ENCODE measurements around the gene DNAH11. TPM values are rescaled to one million over a fixed set of nuclear protein-coding genes. Genes with fewer than 3 reads are reported as not detected.

The DNAH11 gene
- total RNA-seq, 2 experiments from 2014 or later: 0.25 to 0.43 TPM

- no peak overlapping the region for H3K4me3 Mint-ChIP-seq
- no peaks in the 10 kb centered on the region for H3K27me3 Mint-ChIP-seq
- H3K9me3 Mint-ChIP-seq: no peaks in the 10 kb centered on the region
- ATAC-seq (ENCODE audit: low read depth) (no peak), DNase-seq (no peak)
- POLR2A ChIA-PET: no interaction called here
- no peak overlapping the region for H3K27ac Mint-ChIP-seq
- no peaks in the 10 kb centered on the region for H3K4me1 Mint-ChIP-seq
- peaks cover 4% of the 10 kb centered on the region for H3K36me3 Mint-ChIP-seq
Observed at GRCh38 chr7:21884496-21884895, 341.7 kb downstream of the DNAH11 start.

GRCh38 chr7:21886396-21886795, 343.6 kb downstream of the DNAH11 start:
- Mint-ChIP-seq H3K27ac (no peak overlapping the region), H3K4me3 (no peak overlapping the region), H3K9me3 (no peaks in the 10 kb centered on the region), H3K27me3 (no peaks in the 10 kb centered on the region), H3K36me3 (peaks cover 4% of the 10 kb centered on the region), H3K4me1 (no peaks in the 10 kb centered on the region)
- ATAC-seq (ENCODE audit: low read depth) (no peak), DNase-seq (no peak)
- POLR2A ChIA-PET: no interaction called here

- Mint-ChIP-seq H3K9me3 (no peaks in the 10 kb centered on the region), H3K4me3 (no peak overlapping the region), H3K4me1 (no peaks in the 10 kb centered on the region), H3K27me3 (no peaks in the 10 kb centered on the region), H3K27ac (no peak overlapping the region), H3K36me3 (peaks cover 4% of the 10 kb centered on the region)
- POLR2A ChIA-PET: no interaction called here
- ATAC-seq (ENCODE audit: low read depth) (no peak), DNase-seq (no peak)
Observed at GRCh38 chr7:21887353-21887752, 344.5 kb downstream of the DNAH11 start.

GRCh38 chr7:21887779-21888178, 344.9 kb downstream of the DNAH11 start:
- Mint-ChIP-seq H3K27me3 (no peaks in the 10 kb centered on the region), H3K4me3 (no peak overlapping the region), H3K27ac (no peak overlapping the region), H3K9me3 (no peaks in the 10 kb centered on the region), H3K36me3 (peaks cover 4% of the 10 kb centered on the region), H3K4me1 (no peaks in the 10 kb centered on the region)
- POLR2A ChIA-PET: no interaction called here
- no peak for ATAC-seq (ENCODE audit: low read depth)
- no peak for DNase-seq

- no peaks in the 10 kb centered on the region for H3K4me1 Mint-ChIP-seq
- H3K27me3 Mint-ChIP-seq: no peaks in the 10 kb centered on the region
- no peaks in the 10 kb centered on the region for H3K9me3 Mint-ChIP-seq
- no peak overlapping the region for H3K4me3 Mint-ChIP-seq
- H3K27ac Mint-ChIP-seq: no peak overlapping the region
- DNase-seq (no peak), ATAC-seq (ENCODE audit: low read depth) (no peak)
- POLR2A ChIA-PET: no interaction called here
- H3K36me3 Mint-ChIP-seq: peaks cover 17% of the 10 kb centered on the region
Observed at GRCh38 chr7:21891291-21891690, 348.5 kb downstream of the DNAH11 start.

GRCh38 chr7:21893401-21893800, 350.6 kb downstream of the DNAH11 start:
- H3K27me3 Mint-ChIP-seq: no peaks in the 10 kb centered on the region
- peaks cover 23% of the 10 kb centered on the region for H3K36me3 Mint-ChIP-seq
- no peak overlapping the region for H3K27ac Mint-ChIP-seq
- no peak for DNase-seq
- H3K9me3 Mint-ChIP-seq: no peaks in the 10 kb centered on the region
- ATAC-seq (ENCODE audit: low read depth): no peak
- H3K4me3 Mint-ChIP-seq: no peak overlapping the region
- peaks cover 12% of the 10 kb centered on the region for H3K4me1 Mint-ChIP-seq
- POLR2A ChIA-PET: no interaction called here

- H3K27me3 Mint-ChIP-seq: no peaks in the 10 kb centered on the region
- DNase-seq (peak; percentile 31), ATAC-seq (ENCODE audit: low read depth) (peak; percentile 89)
- peak overlapping the region; percentile 97 for H3K27ac Mint-ChIP-seq
- POLR2A ChIA-PET: interaction anchor here (3.1 kb wide), 1 partner anchor 47 kb away, joined by 17 read pairs; the partner anchor contains the start of gene CDCA7L
- H3K4me1 Mint-ChIP-seq: peaks cover 18% of the 10 kb centered on the region
- no peaks in the 10 kb centered on the region for H3K9me3 Mint-ChIP-seq
- peak overlapping the region; percentile 85 for H3K4me3 Mint-ChIP-seq
- H3K36me3 Mint-ChIP-seq: peaks cover 45% of the 10 kb centered on the region
Observed at GRCh38 chr7:21898265-21898930, 355.6 kb downstream of the DNAH11 start.

GRCh38 chr7:21902240-21902639, 359.4 kb downstream of the DNAH11 start:
- ATAC-seq (ENCODE audit: low read depth) (no peak), DNase-seq (no peak)
- H3K4me3 Mint-ChIP-seq: no peak overlapping the region
- H3K36me3 Mint-ChIP-seq: peaks cover 53% of the 10 kb centered on the region
- H3K4me1 Mint-ChIP-seq: peaks cover 15% of the 10 kb centered on the region
- POLR2A ChIA-PET: no interaction called here
- H3K9me3 Mint-ChIP-seq: no peaks in the 10 kb centered on the region
- H3K27ac Mint-ChIP-seq: no peak overlapping the region
- no peaks in the 10 kb centered on the region for H3K27me3 Mint-ChIP-seq

- Mint-ChIP-seq H3K27ac (no peak overlapping the region), H3K27me3 (no peaks in the 10 kb centered on the region), H3K4me1 (peaks cover 8% of the 10 kb centered on the region), H3K36me3 (peaks cover 53% of the 10 kb centered on the region), H3K4me3 (no peak overlapping the region), H3K9me3 (no peaks in the 10 kb centered on the region)
- POLR2A ChIA-PET: no interaction called here
- DNase-seq (no peak), ATAC-seq (ENCODE audit: low read depth) (no peak)
Observed at GRCh38 chr7:21903020-21903786, 360.4 kb downstream of the DNAH11 start.

GRCh38 chr7:21908746-21909145, 365.9 kb downstream of the DNAH11 start:
- no peaks in the 10 kb centered on the region for H3K4me1 Mint-ChIP-seq
- DNase-seq: no peak
- H3K9me3 Mint-ChIP-seq: no peaks in the 10 kb centered on the region
- H3K27me3 Mint-ChIP-seq: no peaks in the 10 kb centered on the region
- no peak for ATAC-seq (ENCODE audit: low read depth)
- no peak overlapping the region for H3K27ac Mint-ChIP-seq
- peaks cover 37% of the 10 kb centered on the region for H3K36me3 Mint-ChIP-seq
- no peak overlapping the region for H3K4me3 Mint-ChIP-seq
- POLR2A ChIA-PET: no interaction called here

GRCh38 chr7:21910253-21910652, 367.4 kb downstream of the DNAH11 start:
- no peaks in the 10 kb centered on the region for H3K27me3 Mint-ChIP-seq
- ATAC-seq (ENCODE audit: low read depth): no peak
- no peaks in the 10 kb centered on the region for H3K9me3 Mint-ChIP-seq
- POLR2A ChIA-PET: no interaction called here
- peaks cover 40% of the 10 kb centered on the region for H3K36me3 Mint-ChIP-seq
- no peak for DNase-seq
- no peaks in the 10 kb centered on the region for H3K4me1 Mint-ChIP-seq
- no peak overlapping the region for H3K27ac Mint-ChIP-seq
- H3K4me3 Mint-ChIP-seq: no peak overlapping the region

GRCh38 chr7:21911341-21911875, 368.6 kb downstream of the DNAH11 start:
- POLR2A ChIA-PET: no interaction called here
- peaks cover 39% of the 10 kb centered on the region for H3K36me3 Mint-ChIP-seq
- ATAC-seq (ENCODE audit: low read depth): no peak

GRCh38 chr7:21912305-21912704, 369.5 kb downstream of the DNAH11 start:
- DNase-seq: no peak
- Mint-ChIP-seq H3K36me3 (peaks cover 42% of the 10 kb centered on the region), H3K27ac (no peak overlapping the region), H3K9me3 (no peaks in the 10 kb centered on the region), H3K4me3 (no peak overlapping the region), H3K4me1 (no peaks in the 10 kb centered on the region), H3K27me3 (no peaks in the 10 kb centered on the region)
- POLR2A ChIA-PET: interaction anchor here (0.9 kb wide), 1 partner anchor 70 kb away, joined by 3 read pairs; no protein-coding TSS in a partner anchor
- no peak for ATAC-seq (ENCODE audit: low read depth)

More at GRCh38 chr7:21911341-21911875, 368.6 kb downstream of the DNAH11 start:
- no peaks in the 10 kb centered on the region for H3K27me3 Mint-ChIP-seq
- no peaks in the 10 kb centered on the region for H3K4me1 Mint-ChIP-seq
- H3K4me3 Mint-ChIP-seq: no peak overlapping the region
- no peak overlapping the region for H3K27ac Mint-ChIP-seq
- DNase-seq: no peak
- H3K9me3 Mint-ChIP-seq: no peaks in the 10 kb centered on the region

All from activated naive CD8-positive, alpha-beta T cell treated with anti-CD3 and anti-CD28 coated beads, Interleukin-2, amount 10 ng/mL, durations not matched to agents 7 days and 5 days (primary cell).